D341Med (cell line): ENCODE data around the gene LARGE1.

Experiments
- DNase-seq: peaks from one replicate; pipeline ENCODE4 v3.0.0; 2012; ENCODE audit warnings: low spot score

The LARGE1 gene

GRCh38 chr22:33303099-33303498 is 617.2 kb downstream of the LARGE1 start:
- DNase-seq, result no peak

DNA sequence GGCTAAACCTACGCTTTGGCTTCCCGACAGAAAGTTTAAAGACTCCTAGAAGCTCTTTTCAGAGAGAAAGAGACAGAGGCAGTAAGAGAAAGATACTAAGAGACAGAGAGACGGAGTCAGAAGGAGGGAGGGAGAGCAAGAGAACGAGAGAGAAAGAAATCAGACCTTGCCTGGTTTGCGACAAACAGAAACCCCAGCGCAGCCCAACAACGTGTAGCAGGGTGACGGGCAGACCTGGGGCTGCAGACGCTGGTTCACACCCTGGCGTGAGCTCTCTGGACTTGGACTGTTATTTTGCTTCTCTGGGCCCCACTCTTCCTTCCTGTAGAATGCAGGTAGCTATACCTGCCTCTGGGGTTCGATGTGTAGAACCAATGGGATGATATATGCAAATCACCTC is 617.7 kb downstream of the LARGE1 start:
- DNase-seq, result peak; percentile 52

- DNase-seq, result peak; percentile 86
Observed at GRCh38 chr22:33302049-33302545, 618.2 kb downstream of the LARGE1 start.

DNA sequence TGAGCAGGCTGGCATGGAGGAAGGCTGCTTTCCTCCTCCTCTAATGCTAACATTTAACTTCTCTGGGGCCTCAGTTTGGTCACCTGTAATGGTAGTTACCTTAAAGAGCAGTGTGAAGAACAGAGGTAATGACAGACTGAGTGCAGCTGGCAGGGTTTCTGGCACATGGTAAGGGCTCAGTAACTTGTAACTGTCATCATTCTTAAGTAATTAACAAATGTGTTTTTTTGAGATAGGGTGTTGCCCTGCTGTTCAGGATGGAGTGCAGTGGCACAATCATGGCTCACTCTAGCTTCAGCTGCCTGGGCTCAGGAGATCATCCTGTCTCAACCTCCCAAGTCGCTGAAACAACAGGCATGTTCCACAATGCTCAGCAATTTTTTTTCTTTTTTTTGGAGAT is 620.1 kb downstream of the LARGE1 start:
- no peak for DNase-seq

GRCh38 chr22:33299245-33299956 is 620.9 kb downstream of the LARGE1 start:
- no peak for DNase-seq

GRCh38 chr22:33296941-33297340 is 623.3 kb downstream of the LARGE1 start:
- no peak for DNase-seq

- no peak for DNase-seq
Observed at GRCh38 chr22:33288078-33288477, 632.2 kb downstream of the LARGE1 start.

- no peak for DNase-seq
Observed at GRCh38 chr22:33275073-33275443, 645.2 kb downstream of the LARGE1 start.

DNA sequence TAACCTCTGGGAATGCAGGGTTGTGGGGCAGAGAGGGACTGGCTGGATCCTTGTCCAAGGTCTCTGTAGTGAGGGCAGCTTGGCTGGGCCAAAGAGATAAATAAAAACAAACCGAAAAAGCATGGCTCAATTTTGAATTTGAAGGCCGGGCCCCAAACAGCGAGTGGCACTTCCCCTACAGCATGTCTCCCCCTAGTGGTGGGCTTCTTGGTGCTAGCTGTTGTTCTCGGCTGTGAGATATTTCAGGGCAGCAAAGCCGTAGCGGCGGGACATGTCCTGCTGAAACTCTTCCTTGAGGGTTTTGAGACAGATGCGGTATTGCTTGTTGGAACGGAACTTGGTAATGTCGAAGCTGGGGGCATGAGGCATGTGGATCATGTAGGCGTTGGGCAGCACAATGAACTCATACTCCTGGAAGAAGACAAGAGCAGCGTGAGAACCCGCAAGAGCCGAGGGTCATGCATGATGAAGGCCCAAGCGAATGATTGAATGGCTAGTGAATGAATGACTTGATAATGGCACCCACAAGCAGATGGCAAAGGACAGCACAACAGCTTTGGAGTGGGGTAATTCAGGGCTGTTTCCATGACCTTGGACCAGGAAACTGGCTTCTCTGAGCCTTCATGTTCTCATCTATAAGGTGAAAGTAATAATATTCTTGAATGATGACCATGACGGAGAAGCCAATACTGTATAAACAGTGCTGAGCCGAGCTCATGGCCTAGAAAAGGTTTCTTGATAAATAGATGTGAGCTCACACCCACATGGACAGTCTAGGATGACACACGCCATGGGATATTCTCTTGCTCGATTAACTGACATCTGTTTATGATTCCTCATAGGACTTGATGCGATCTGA is 645.8 kb downstream of the LARGE1 start:
- DNase-seq, result peak; percentile 46

DNA sequence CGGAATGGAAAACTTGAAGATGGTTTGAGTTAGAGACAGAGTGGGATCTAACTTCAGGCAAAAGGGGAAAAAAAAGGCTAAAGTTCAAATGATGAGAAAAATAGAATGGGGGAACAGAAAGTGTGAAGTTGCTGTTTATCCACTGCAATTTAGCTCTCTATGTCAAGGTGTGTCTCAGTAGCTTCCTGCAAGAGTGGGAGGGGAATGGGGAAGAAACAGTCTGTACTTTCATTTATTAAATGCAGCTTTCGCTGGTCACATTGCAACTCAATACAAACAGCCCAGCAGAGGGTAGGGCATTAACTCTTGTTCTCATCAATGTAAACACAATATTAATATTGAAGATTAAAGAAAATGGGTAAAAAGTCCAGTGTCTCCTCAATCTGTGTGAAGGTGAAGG is 647.4 kb downstream of the LARGE1 start:
- no peak for DNase-seq

DNA sequence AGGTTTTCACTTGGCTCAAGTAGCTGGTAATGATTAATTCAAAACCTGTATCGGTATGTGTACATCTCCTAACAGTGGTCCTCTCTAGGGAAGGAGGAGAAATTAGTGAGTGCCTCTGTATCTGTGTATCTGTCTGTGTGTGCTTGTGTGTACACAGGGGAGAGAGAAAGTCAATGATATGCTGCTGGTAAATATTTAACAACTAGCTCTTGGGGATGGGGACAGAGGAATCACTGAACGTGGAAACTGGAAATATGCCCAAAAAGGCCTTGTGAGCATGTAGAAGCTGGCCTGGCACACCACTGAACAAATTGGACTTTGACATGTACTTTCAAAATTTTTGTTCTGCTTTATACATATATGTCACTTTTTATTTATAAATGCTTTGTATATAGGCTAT is 648.1 kb downstream of the LARGE1 start:
- DNase-seq, result no peak

DNA sequence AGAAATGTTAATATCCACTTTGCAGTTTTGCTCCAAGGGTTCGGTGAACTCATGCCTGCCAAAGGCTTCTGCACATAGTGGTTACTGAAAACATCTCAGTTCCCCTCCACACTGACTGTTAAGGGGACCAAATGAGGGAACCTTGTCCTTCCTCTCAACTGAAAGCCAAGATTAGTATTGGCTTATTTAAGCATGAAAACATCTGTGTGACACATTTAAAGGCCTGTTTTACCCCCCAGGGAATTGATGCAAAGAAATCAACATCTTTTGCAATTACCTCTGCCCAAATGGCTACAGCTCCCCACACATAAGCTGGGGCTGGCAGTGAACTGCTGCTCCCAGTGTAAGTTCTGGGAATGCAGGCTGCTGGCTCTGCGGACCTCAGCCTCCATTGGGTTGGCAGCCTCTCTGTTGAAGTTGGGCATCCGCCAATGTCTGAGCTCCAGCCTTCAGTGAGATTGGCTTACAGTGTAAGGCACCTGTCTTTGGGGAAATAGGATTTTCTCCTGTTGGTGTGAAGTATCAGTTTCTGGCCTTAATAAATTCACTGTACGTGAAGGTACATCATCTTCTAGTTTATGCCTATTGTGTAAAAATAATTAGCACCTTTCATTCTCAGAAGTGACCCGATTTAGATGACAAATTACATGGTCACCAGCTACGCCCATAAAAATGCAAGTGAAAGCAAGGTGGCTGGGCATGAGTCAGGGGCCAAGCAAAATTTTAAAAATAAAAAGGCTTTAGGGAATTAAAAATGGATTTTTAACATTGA is 648.7 kb downstream of the LARGE1 start:
- DNase-seq, result peak; percentile 34

DNA sequence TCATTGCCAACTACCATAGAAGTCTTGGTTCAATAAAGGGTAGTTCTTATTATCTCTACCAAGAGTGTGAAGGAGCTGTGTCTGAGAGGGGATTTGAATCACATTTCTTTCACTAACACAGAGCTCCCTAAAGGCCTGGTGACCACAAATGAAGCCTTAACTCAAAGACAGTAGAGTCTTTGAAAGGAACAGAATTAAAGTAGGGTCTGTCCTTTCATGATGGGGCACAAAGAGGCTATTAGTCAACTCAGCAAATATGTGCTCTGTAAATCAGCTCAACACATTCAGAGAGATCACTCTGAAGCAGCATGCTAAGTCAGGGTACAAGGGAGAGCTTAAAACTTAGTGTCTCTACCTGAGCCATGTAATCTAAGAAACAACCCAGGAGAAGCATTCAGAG is 649.7 kb downstream of the LARGE1 start:
- DNase-seq, result no peak

DNA sequence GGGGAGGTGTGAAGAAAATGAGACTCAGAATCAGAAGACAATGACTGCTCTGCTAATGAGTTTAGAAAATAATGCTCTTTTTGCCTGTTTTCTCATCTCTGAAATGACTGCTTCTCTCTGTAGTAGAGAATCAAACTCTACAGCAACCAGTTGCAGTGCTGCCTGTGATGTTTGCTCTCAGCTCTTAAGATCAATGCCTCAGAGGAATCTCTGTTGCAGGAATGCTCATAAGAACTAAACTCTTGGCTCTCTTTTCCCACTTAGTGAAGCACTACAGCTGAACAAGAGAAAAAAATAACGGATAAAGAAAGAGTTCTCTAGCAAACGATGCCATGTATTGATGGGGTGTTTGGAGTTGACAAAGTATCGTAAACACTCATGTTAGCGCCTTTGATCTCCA is 658.6 kb downstream of the LARGE1 start:
- DNase-seq, result no peak

DNA sequence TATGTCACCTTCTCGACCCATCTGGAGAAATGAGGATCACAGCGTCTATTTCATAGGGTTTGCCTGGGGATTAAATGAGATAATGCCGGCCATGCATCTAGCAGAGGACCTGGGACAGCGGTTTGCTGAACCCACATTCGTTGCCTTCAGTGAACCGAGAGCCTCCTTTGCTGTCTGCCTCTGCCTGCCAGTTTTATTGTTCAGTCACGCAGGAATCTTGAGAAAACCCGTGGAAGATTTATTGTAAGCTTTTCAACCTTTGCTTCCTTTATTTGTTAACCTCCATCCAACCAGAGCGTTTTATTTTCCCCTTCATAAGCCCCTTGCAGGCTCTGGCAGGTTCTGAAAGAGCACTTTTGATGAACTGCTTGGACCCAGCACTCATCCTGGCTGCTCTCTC is 659.8 kb downstream of the LARGE1 start:
- no peak for DNase-seq

GRCh38 chr22:33255791-33256190 is 664.5 kb downstream of the LARGE1 start:
- no peak for DNase-seq

- DNase-seq, result no peak
Observed at GRCh38 chr22:33248948-33249347, 671.3 kb downstream of the LARGE1 start.

DNA sequence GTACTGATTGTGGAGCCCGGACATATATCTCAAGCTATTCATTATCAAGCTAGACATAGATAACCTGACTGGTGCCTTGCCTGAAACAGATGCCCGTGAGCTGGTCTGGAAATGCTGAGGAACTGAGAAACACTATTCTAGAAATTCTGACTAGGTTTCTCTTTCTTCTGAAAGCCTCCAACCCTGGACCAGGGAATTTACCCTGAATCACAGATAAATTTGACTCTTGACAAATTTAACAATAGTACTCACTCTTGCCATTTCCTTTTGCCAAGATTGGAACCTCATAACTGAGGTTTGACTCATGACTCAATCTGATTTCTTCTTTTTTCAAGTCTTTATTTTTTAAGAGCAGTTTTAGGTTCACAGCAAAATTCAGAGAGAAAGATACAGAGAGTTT is 672.5 kb downstream of the LARGE1 start:
- DNase-seq, result no peak

GRCh38 chr22:33242078-33242477 is 678.2 kb downstream of the LARGE1 start:
- no peak for DNase-seq

DNA sequence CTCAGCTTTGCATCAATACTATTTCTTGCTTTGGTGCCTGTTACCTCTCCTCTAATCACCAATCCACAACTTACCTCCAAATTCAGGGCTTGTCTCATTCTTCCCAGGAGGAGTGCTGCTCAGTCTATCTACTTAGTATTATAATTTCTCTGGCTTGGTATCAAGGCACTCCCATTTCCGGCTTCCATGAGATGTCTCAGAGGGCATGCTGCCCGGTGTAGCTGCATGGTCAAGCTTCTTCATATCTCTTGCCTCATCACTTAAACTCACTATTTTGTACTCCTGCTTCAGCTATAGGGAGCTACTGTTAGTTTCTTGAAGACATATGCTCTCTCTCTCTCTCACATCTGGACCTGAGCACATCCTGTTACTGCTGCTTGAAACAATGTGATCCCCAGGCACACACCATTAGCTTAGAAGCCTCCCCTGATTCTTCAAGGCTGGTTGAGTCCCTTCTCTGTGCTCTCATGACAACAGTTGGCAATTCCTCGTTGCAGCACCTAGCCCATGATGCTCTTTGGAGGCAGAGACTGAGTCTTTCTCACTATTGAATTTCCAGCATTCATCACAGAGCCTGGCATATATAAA is 679.3 kb downstream of the LARGE1 start:
- DNase-seq, result no peak

- no peak for DNase-seq
Observed at GRCh38 chr22:33232071-33232470, 688.2 kb downstream of the LARGE1 start.

DNA sequence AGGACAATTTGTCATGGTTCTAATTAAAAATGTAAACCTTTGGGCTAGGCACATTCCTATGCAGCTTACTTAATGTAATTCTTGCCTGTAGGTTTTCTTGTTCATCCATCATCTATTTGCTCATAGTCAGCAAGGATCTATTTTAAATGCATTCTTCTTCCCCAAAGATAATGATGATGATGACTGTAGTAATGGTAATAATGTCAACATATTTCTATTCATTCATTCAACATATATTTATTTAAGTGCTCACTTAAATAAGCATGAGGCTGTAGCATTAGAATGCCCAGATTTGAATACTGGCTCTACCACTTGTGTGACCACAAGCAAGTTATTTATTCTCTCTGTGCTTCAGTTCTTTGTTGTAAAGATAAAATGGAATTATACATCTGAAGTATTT is 692.5 kb downstream of the LARGE1 start:
- no peak for DNase-seq
